OCI-LY7 (cell line): ENCODE results near the gene HP1BP3.

Experiments
- CTCF ChIP-seq: fragments of 200-600 bp; sonication (generic); conservative IDR thresholded peaks from 2 replicates; pipeline ENCODE4 v1.5.1; 2014; ENCODE audit warnings: mild to moderate bottlenecking, antibody characterized with exemption, low read length, moderate library complexity, mixed read lengths
- EZH2phosphoT487 ChIP-seq: fragments of 200-600 bp; sonication (generic); IDR thresholded peaks from 2 replicates; pipeline ENCODE4 v1.6.1; 2018; ENCODE audit warnings: low read depth, borderline replicate concordance, mild to moderate bottlenecking, mixed run types, antibody characterized with exemption, low read length, moderate library complexity, mixed read lengths

DNA sequence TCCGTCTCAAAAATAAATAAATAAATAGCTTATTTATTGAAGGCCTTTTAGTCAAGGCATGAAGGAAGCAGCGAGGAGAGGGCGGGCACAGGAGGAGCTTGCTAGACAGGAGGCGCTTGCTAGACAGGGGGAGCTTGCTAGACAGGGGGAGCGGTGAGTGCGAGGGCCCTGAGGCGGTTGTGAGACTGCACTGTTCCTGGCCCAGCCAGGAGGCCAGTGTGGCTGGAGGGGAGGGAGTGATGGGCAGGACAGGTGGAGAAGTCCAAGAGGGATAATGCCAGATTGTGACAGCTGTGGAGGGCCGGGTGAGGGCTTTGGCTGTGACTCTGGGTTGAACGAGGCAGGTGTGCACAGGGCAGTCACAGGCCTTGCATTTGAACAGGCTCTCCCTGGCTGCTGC, 87.5 kb downstream of the HP1BP3 start:
- TF ChIP-seq CTCF (no peak), EZH2phosphoT487 (no peak)
